Erythroblast (primary cell): Measurements from ENCODE around the gene RHOT2.

Source experiments
- GATA1 ChIP-seq: IDR thresholded peaks from 2 replicates; pipeline ENCODE4 v1.6.1; 2011; ENCODE audit warnings: low read depth, mild to moderate bottlenecking, control low read depth, low read length, moderate library complexity
- POLR2A ChIP-seq: IDR thresholded peaks from 2 replicates; pipeline ENCODE4 v1.6.1; 2011; ENCODE audit warnings: mild to moderate bottlenecking, low read length

- TF ChIP-seq POLR2A (no peak), GATA1 (no peak)
These were observed 17.2 kb downstream of the RHOT2 start for GRCh38 chr16:684961-685696.
